SK-N-SH (cell line): ENCODE data around the gene WSCD1.

Experiments used
- CHD2 ChIP-seq: fragments of 150-350 bp; IDR thresholded peaks from 2 replicates; pipeline ENCODE4 v1.6.1; 2018; ENCODE audit warnings: low read length; ENCODE audit not compliant: partially characterized antibody
- EZH2phosphoT487 ChIP-seq: fragments of 200-600 bp; sonication (generic); IDR thresholded peaks from 2 replicates; pipeline ENCODE4 v1.6.1; 2017; ENCODE audit warnings: low read depth, mixed run types, mild to moderate bottlenecking, antibody characterized with exemption, moderate library complexity, borderline replicate concordance
- POLR2AphosphoS5 ChIP-seq: IDR thresholded peaks from 2 replicates; pipeline ENCODE4 v1.6.1; 2012; ENCODE audit warnings: low read depth, low read length
- RAD21 ChIP-seq: IDR thresholded peaks from 2 replicates; pipeline ENCODE4 v1.6.1; 2012; ENCODE audit warnings: mild to moderate bottlenecking, low read length
- SMC3 ChIP-seq: IDR thresholded peaks from 2 replicates; pipeline ENCODE4 v1.6.1; 2012; ENCODE audit warnings: low read depth, low read length, improper control_type of control experiment
- TF ChIP-seq, protein P1 (sequence below): fragments of 200-600 bp; sonication (generic); IDR thresholded peaks from 2 replicates; pipeline ENCODE4 v1.6.1; 2017; ENCODE audit warnings: antibody characterized with exemption, mild to moderate bottlenecking, moderate library complexity

DNA sequence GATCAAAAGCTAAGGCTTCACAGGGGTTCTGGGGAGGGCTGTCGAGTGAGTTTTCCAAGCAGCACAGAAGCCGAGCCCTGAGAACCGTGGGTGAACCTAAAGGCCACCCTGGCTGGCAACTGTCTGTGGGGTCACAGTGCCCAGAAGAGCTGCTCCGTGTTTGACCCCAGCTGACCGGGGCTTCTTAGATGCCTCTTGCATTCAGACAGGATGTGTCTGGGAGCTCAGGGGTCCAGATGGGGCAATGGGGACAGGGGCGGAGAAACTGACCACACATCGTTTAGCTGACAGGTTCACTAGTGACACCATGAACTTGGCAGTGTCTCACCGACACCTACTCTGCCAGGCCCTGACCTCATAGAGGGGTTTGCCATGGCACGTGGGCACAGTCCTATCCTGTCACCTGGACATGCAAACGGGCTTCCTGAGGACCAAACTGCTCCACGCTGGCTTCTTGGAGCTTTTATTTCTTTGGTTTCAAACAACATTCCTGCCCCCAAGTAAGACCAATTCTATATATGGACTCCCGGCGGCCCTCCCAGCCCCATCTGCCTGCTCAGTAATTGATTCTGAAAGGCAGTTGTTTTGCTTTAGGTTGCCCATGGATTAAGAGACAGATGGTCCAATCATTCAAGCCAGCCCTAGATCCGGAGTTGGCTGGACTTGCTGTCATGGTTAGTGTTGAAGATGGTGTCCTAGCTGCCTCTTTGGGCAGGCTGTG, 22.2 kb downstream of the WSCD1 start:
- TF ChIP-seq CHD2: no peak
- TF ChIP-seq RAD21: no peak
- TF ChIP-seq, protein P1, sequence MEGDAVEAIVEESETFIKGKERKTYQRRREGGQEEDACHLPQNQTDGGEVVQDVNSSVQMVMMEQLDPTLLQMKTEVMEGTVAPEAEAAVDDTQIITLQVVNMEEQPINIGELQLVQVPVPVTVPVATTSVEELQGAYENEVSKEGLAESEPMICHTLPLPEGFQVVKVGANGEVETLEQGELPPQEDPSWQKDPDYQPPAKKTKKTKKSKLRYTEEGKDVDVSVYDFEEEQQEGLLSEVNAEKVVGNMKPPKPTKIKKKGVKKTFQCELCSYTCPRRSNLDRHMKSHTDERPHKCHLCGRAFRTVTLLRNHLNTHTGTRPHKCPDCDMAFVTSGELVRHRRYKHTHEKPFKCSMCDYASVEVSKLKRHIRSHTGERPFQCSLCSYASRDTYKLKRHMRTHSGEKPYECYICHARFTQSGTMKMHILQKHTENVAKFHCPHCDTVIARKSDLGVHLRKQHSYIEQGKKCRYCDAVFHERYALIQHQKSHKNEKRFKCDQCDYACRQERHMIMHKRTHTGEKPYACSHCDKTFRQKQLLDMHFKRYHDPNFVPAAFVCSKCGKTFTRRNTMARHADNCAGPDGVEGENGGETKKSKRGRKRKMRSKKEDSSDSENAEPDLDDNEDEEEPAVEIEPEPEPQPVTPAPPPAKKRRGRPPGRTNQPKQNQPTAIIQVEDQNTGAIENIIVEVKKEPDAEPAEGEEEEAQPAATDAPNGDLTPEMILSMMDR: no peak
- TF ChIP-seq POLR2AphosphoS5: no peak
- TF ChIP-seq EZH2phosphoT487: no peak
- TF ChIP-seq SMC3: no peak
